Endothelial cell of umbilical vein (primary cell): ENCODE measurements around the gene STARD9.

Experiments
- EZH2 ChIP-seq: IDR thresholded peaks from 2 replicates; pipeline ENCODE4 v1.6.1; 2012; ENCODE audit warnings: borderline replicate concordance, low read depth, mild to moderate bottlenecking, moderate library complexity, low read length, inconsistent platforms; ENCODE audit not compliant: severe bottlenecking
- POLR2AphosphoS5 ChIP-seq: IDR thresholded peaks from 2 replicates; pipeline ENCODE4 v1.6.1; 2012; ENCODE audit warnings: low read depth, mild to moderate bottlenecking, control low read depth, low read length, moderate library complexity; ENCODE audit not compliant: insufficient read depth
- TF ChIP-seq, protein P1 (sequence below), 2 donors: IDR thresholded peaks; 1 replicate in 1 of 2; 2 replicates in 1 of 2; pipeline ENCODE4 v1.5.1; 2011; ENCODE audit warnings: low read length in 2 of 2, mild to moderate bottlenecking in 2 of 2, moderate library complexity in 2 of 2, control low read depth in 1 of 2, inconsistent platforms in 1 of 2, low read depth in 1 of 2; ENCODE audit not compliant: insufficient read depth in 1 of 2; ENCODE audit errors: extremely low read depth in 1 of 2

DNA sequence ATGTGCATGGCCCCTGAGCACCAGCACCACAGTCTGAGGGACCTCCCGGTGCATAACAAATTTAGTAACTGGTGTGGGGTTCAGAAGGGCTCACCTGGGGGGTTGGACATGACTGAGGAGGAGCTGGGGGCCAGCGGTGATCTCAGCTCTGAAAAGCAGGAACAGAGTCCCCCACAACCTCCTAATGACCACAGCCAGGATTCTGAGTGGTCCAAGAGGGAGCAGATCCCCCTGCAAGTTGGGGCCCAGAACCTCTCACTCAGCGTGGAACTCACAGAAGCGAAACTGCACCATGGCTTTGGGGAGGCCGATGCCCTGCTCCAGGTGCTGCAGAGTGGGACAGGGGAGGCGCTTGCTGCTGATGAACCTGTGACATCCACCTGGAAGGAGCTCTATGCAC lies 118.5 kb downstream of the STARD9 start:
- TF ChIP-seq, protein P1, sequence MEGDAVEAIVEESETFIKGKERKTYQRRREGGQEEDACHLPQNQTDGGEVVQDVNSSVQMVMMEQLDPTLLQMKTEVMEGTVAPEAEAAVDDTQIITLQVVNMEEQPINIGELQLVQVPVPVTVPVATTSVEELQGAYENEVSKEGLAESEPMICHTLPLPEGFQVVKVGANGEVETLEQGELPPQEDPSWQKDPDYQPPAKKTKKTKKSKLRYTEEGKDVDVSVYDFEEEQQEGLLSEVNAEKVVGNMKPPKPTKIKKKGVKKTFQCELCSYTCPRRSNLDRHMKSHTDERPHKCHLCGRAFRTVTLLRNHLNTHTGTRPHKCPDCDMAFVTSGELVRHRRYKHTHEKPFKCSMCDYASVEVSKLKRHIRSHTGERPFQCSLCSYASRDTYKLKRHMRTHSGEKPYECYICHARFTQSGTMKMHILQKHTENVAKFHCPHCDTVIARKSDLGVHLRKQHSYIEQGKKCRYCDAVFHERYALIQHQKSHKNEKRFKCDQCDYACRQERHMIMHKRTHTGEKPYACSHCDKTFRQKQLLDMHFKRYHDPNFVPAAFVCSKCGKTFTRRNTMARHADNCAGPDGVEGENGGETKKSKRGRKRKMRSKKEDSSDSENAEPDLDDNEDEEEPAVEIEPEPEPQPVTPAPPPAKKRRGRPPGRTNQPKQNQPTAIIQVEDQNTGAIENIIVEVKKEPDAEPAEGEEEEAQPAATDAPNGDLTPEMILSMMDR (IDR thresholded peaks at IDR 0.05; ENCODE audit: extremely low read depth in 1 of 2, insufficient read depth in 1 of 2, low read depth in 1 of 2, low read length in 2 of 2) = no peak
- TF ChIP-seq EZH2 (no peak), POLR2AphosphoS5 (no peak)
